Activated CD4-positive, alpha-beta memory T cell treated with anti-CD3 and anti-CD28 coated beads, Interleukin-2, amount 10 ng/mL, durations not matched to agents 7 days and 5 days (primary cell): ENCODE results near the gene APC2. TPM values are rescaled to one million over a fixed set of nuclear protein-coding genes. Genes with fewer than 3 reads are reported as not detected.

Source experiments
- CTCF ChIA-PET: fragments of 350-600 bp; sonication (Branson Sonifier 250); formaldehyde crosslinking; loops from one replicate; lab custom pipeline; 2021; ENCODE audit warnings: antibody characterized with exemption, inconsistent platforms; lab: Charles Lee
- POLR2A ChIA-PET: fragments of 350-600 bp; sonication (Branson Sonifier 250); formaldehyde crosslinking; loops from one replicate; lab custom pipeline; 2021; ENCODE audit warnings: antibody characterized with exemption; lab: Charles Lee
- DNase-seq: peaks from one replicate; pipeline ENCODE4 v3.0.0-alpha.2; 2020
- H3K27ac Mint-ChIP-seq: one replicate; pipeline ENCODE4 v1.8.0; 2021; ENCODE audit warnings: mild to moderate bottlenecking, mixed read lengths
- H3K27me3 Mint-ChIP-seq: one replicate; pipeline ENCODE4 v1.8.0; 2021; ENCODE audit warnings: mixed read lengths
- H3K36me3 Mint-ChIP-seq: one replicate; pipeline ENCODE4 v1.8.0; 2021; ENCODE audit warnings: low read depth, mixed read lengths
- H3K4me1 Mint-ChIP-seq: one replicate; pipeline ENCODE4 v1.8.0; 2021; ENCODE audit warnings: mixed read lengths
- H3K4me3 Mint-ChIP-seq: one replicate; pipeline ENCODE4 v1.8.0; 2021; ENCODE audit warnings: mild to moderate bottlenecking, mixed read lengths
- H3K9me3 Mint-ChIP-seq: one replicate; pipeline ENCODE4 v1.8.0; 2021; ENCODE audit warnings: mixed read lengths
- total RNA-seq, 2 experiments: library from RNA; stranded (reverse); gene quantifications; one replicate each; pipeline ENCODE4 v1.2.3, GENCODE V29; 2021

The APC2 gene
- total RNA-seq, 2 experiments from 2014 or later: 0.03 TPM; not detected in 1

- Mint-ChIP-seq H3K4me1 (peaks cover 4% of the 10 kb centered on the region), H3K36me3 (peaks cover 3% of the 10 kb centered on the region), H3K9me3 (no peaks in the 10 kb centered on the region), H3K4me3 (no peak overlapping the region), H3K27ac (no peak overlapping the region), H3K27me3 (peaks cover 27% of the 10 kb centered on the region)
- no peak for DNase-seq
- POLR2A ChIA-PET: no interaction called here
- CTCF ChIA-PET: interaction anchor here (0.7 kb wide), 1 partner anchor 1939 kb away, joined by 3 read pairs; no protein-coding TSS in a partner anchor
These were observed 72.1 kb downstream of the APC2 start for GRCh38 chr19:1522061-1522460.

- Mint-ChIP-seq H3K36me3 (peaks cover 3% of the 10 kb centered on the region), H3K27ac (no peak overlapping the region), H3K4me1 (peaks cover 4% of the 10 kb centered on the region), H3K4me3 (no peak overlapping the region), H3K9me3 (no peaks in the 10 kb centered on the region), H3K27me3 (peaks cover 27% of the 10 kb centered on the region)
- CTCF ChIA-PET: no interaction called here
- no peak for DNase-seq
- POLR2A ChIA-PET: no interaction called here
These were observed 72.9 kb downstream of the APC2 start for GRCh38 chr19:1522838-1523237.

Other genes starting within 250 kb of the APC2 start
- gene STK11, start 244.3 kb upstream of the APC2 start, total RNA-seq: 10 to 100 TPM; 84.2 to 85.1 TPM
- under 1 TPM; 0.35 to 0.55 TPM for gene CBARP, start 212.1 kb upstream of the APC2 start, total RNA-seq
- 100 to 1,000 TPM; 171 to 173 TPM for gene ATP5F1D, start 208.4 kb upstream of the APC2 start, total RNA-seq
- 10 to 100 TPM; 86.2 to 88.6 TPM for gene MIDN, start 201.5 kb upstream of the APC2 start, total RNA-seq
- gene CIRBP, start 180.8 kb upstream of the APC2 start, total RNA-seq: 100 to 1,000 TPM; 203 to 204 TPM
- 10 to 100 TPM; 45.9 to 50.1 TPM for gene FAM174C, start 174.6 kb upstream of the APC2 start, total RNA-seq
- not detected for gene EFNA2, start 164.2 kb upstream of the APC2 start, total RNA-seq
- gene NDUFS7, start 66.2 kb upstream of the APC2 start, total RNA-seq: 100 to 1,000 TPM; 107 to 109 TPM
- gene GAMT, start 48.6 kb upstream of the APC2 start, total RNA-seq: 10 to 100 TPM; 13.2 to 13.8 TPM
- gene DAZAP1, start 42.5 kb upstream of the APC2 start, total RNA-seq: 100 to 1,000 TPM; 194 to 218 TPM
- gene RPS15, start 11.7 kb upstream of the APC2 start, total RNA-seq: 1,000 to 10,000 TPM; 1,378 to 1,409 TPM
- gene C19orf25, start 29.1 kb downstream of the APC2 start, total RNA-seq: 10 to 100 TPM; 38.4 to 38.5 TPM
- 1 to 10 TPM; 2.5 to 3.6 TPM for gene PCSK4, start 40.2 kb downstream of the APC2 start, total RNA-seq
- 1 to 10 TPM; 1.1 to 1.6 TPM for gene REEP6, start 41.1 kb downstream of the APC2 start, total RNA-seq
- gene ADAMTSL5, start 62.9 kb downstream of the APC2 start, total RNA-seq: 1 to 10 TPM; 2.9 to 3.5 TPM
- not detected for gene PLK5, start 74.0 kb downstream of the APC2 start, total RNA-seq
- 1 to 10 TPM; 7.6 to 8.4 TPM for gene MEX3D, start 118.2 kb downstream of the APC2 start, total RNA-seq
- 10 to 100 TPM; 63.6 to 66.8 TPM for gene MBD3, start 142.7 kb downstream of the APC2 start, total RNA-seq
- gene UQCR11, start 155.3 kb downstream of the APC2 start, total RNA-seq: 100 to 1,000 TPM; 177 to 191 TPM
- 10 to 100 TPM; 67.3 to 71.2 TPM for gene TCF3, start 202.5 kb downstream of the APC2 start, total RNA-seq